Stimulated activated CD8-positive, alpha-beta memory T cell treated with anti-CD3 and anti-CD28 coated beads, Interleukin-15, amount 100 ng/mL, for 48 hours (primary cell): ENCODE data around the gene SMIM34.
"Not testable (repeated sequence)": the region's sequence is repeated elsewhere in the genome, so short reads cannot be mapped to it uniquely, and the experiment has no call there.

Experiments used
- DNase-seq, 2 donors: peaks; one replicate each; pipeline ENCODE4 v3.0.0-alpha.2; 2020; ENCODE audit warnings: low read depth in 2 of 2

Gene SMIM34

GRCh38 chr21:34374462-34374861, 49.3 kb downstream of the SMIM34 start:
- DNase-seq = not testable (repeated sequence)

GRCh38 chr21:34372321-34372720, 51.4 kb downstream of the SMIM34 start:
- no peak for DNase-seq

GRCh38 chr21:34369741-34370140, 54.0 kb downstream of the SMIM34 start:
- DNase-seq = no peak
